Panc1 (cell line): ENCODE data around the gene CDC14B. TPM values are rescaled to one million over a fixed set of nuclear protein-coding genes. Genes with fewer than 3 reads are reported as not detected.
A peak's percentile ranks its signal among the peaks of the same experiment; 100 is the strongest.

Experiments
- ATAC-seq: fragments of 200-7000 bp; cut with Tn5 transposase; 2 replicates; pipeline ENCODE4 v1.9.1; 2020; ENCODE audit warnings: mild to moderate bottlenecking, moderate library complexity
- BruUV-seq: library from RNA; stranded (reverse); fragments of 400-500 nt; replicated peaks from 2 replicates; lab custom pipeline; 2021; lab: Mats Ljungman, UMichigan
- CTCF ChIA-PET: fragments of 300-600 bp; sonication (Branson Sonifier 250); formaldehyde crosslinking; loops from one replicate; lab custom pipeline; 2022; ENCODE audit warnings: antibody characterized with exemption; lab: Charles Lee
- POLR2A ChIA-PET: fragments of 300-600 bp; sonication (Branson Sonifier 250); formaldehyde crosslinking; loops from one replicate; lab custom pipeline; 2022; ENCODE audit warnings: antibody characterized with exemption; lab: Charles Lee
- DNase-seq: peaks from one replicate; pipeline ENCODE4 v3.0.0-alpha.2; 2010; ENCODE audit warnings: low read depth, low spot score
- H3K27ac ChIP-seq: 2 replicates; pipeline ENCODE4 v1.5.1; 2011; ENCODE audit warnings: mild to moderate bottlenecking, low read length, inconsistent platforms
- H3K27me3 ChIP-seq: fragments of 200-500 bp; sonication (Bioruptor generic); 2 replicates; pipeline ENCODE4 v1.6.0; 2014; ENCODE audit warnings: low read length, inconsistent platforms; ENCODE audit not compliant: control insufficient read depth, insufficient read depth
- H3K36me3 ChIP-seq: fragments of 200-500 bp; sonication (Bioruptor generic); 2 replicates; pipeline ENCODE4 v1.5.1; 2014; ENCODE audit warnings: inconsistent platforms, mild to moderate bottlenecking, low read length, moderate library complexity; ENCODE audit not compliant: control insufficient read depth, insufficient read depth
- H3K4me1 ChIP-seq: 2 replicates; pipeline ENCODE4 v1.5.1; 2011; ENCODE audit warnings: inconsistent platforms, mild to moderate bottlenecking, low read length, moderate library complexity; ENCODE audit not compliant: control insufficient read depth, insufficient read depth
- H3K4me3 ChIP-seq, 2 experiments: 2 replicates each; pipeline ENCODE4 v1.5.1; 2011 to 2012; ENCODE audit warnings: low read depth in 2 of 2, low read length in 2 of 2, mild to moderate bottlenecking in 2 of 2, inconsistent platforms in 1 of 2, moderate library complexity in 1 of 2
- H3K9me3 ChIP-seq: fragments of 200-500 bp; sonication (Bioruptor generic); 2 replicates; pipeline ENCODE4 v1.5.1; 2014; ENCODE audit warnings: low read depth, mild to moderate bottlenecking, inconsistent platforms, low read length, moderate library complexity; ENCODE audit not compliant: control insufficient read depth, insufficient read depth
- CTCF ChIP-seq: fragments of 450-650 bp; IDR thresholded peaks from 2 replicates; pipeline ENCODE4 v1.5.1; 2017; ENCODE audit warnings: mild to moderate bottlenecking
- POLR2AphosphoS5 ChIP-seq: IDR thresholded peaks from 2 replicates; pipeline ENCODE4 v1.6.1; 2012; ENCODE audit warnings: mild to moderate bottlenecking, low read depth, low read length, moderate library complexity
- SIN3A ChIP-seq: IDR thresholded peaks from 2 replicates; pipeline ENCODE4 v1.6.1; 2012; ENCODE audit warnings: low read depth, mild to moderate bottlenecking, low read length, moderate library complexity, borderline replicate concordance; ENCODE audit not compliant: insufficient read depth
- TCF7L2 ChIP-seq: IDR thresholded peaks from 2 replicates; pipeline ENCODE4 v1.6.1; 2011; ENCODE audit warnings: mild to moderate bottlenecking, low read depth, low read length, inconsistent platforms
- in situ Hi-C: cut with HindIII; loops from 2 replicates; pipeline ENCODE4 v1.10.0; 2016; ENCODE audit warnings: low sequenced_read_pairs, low pct_unique_long_range_greater_than_20kb
- intact Hi-C: fragments of 100-400 bp; cut with micrococcal nuclease; formaldehyde crosslinking; loops from one replicate; pipeline ENCODE4 v1.10.0; 2022; ENCODE audit not compliant: unreplicated experiment
- total RNA-seq: library from RNA; stranded (reverse); gene quantifications from one replicate; pipeline ENCODE4 v1.2.1, GENCODE V29; 2021; ENCODE audit not compliant: unreplicated experiment
- TF ChIP-seq, protein P1 (sequence below), 2 experiments: IDR thresholded peaks; 2 replicates each; pipeline ENCODE4 v1.6.1; 2011 to 2012; ENCODE audit warnings: low read depth in 2 of 2, control low read depth in 1 of 2, low read length in 1 of 2, mild to moderate bottlenecking in 1 of 2, moderate library complexity in 1 of 2; ENCODE audit not compliant: insufficient read depth in 1 of 2

CDC14B gene
- total RNA-seq, 1 experiment from 2014 or later: 11.8 TPM

GRCh38 chr9:96565671-96566497, 53.8 kb downstream of the CDC14B start:
- no peak for ATAC-seq
- intact Hi-C loops (no loop called here), in situ Hi-C loops (no loop called here)
- TF ChIP-seq TCF7L2 (no peak), CTCF (no peak), POLR2AphosphoS5 (no peak), SIN3A (no peak)
- TF ChIP-seq, protein P1, sequence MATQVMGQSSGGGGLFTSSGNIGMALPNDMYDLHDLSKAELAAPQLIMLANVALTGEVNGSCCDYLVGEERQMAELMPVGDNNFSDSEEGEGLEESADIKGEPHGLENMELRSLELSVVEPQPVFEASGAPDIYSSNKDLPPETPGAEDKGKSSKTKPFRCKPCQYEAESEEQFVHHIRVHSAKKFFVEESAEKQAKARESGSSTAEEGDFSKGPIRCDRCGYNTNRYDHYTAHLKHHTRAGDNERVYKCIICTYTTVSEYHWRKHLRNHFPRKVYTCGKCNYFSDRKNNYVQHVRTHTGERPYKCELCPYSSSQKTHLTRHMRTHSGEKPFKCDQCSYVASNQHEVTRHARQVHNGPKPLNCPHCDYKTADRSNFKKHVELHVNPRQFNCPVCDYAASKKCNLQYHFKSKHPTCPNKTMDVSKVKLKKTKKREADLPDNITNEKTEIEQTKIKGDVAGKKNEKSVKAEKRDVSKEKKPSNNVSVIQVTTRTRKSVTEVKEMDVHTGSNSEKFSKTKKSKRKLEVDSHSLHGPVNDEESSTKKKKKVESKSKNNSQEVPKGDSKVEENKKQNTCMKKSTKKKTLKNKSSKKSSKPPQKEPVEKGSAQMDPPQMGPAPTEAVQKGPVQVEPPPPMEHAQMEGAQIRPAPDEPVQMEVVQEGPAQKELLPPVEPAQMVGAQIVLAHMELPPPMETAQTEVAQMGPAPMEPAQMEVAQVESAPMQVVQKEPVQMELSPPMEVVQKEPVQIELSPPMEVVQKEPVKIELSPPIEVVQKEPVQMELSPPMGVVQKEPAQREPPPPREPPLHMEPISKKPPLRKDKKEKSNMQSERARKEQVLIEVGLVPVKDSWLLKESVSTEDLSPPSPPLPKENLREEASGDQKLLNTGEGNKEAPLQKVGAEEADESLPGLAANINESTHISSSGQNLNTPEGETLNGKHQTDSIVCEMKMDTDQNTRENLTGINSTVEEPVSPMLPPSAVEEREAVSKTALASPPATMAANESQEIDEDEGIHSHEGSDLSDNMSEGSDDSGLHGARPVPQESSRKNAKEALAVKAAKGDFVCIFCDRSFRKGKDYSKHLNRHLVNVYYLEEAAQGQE (IDR thresholded peaks at IDR 0.05; ENCODE audit: insufficient read depth in 1 of 2, low read depth in 2 of 2, low read length in 1 of 2): no peak
- Histone ChIP-seq H3K4me3 (peak overlapping the region; percentile 48 to 55), H3K27me3 (no peaks in the 10 kb centered on the region), H3K4me1 (peaks cover 9% of the 10 kb centered on the region), H3K36me3 (no peaks in the 10 kb centered on the region), H3K27ac (no peak overlapping the region), H3K9me3 (no peaks in the 10 kb centered on the region)
- no peak for DNase-seq
- ChIA-PET POLR2A (no interaction called here), CTCF (no interaction called here)
- no TSS peak for BruUV-seq

GRCh38 chr9:96564217-96564616, 55.4 kb downstream of the CDC14B start:
- ChIA-PET POLR2A (no interaction called here), CTCF (no interaction called here)
- Histone ChIP-seq H3K27ac (no peak overlapping the region), H3K36me3 (no peaks in the 10 kb centered on the region), H3K27me3 (no peaks in the 10 kb centered on the region), H3K9me3 (no peaks in the 10 kb centered on the region), H3K4me1 (peaks cover 9% of the 10 kb centered on the region), H3K4me3 (no peak overlapping the region)
- DNase-seq: no peak
- TF ChIP-seq SIN3A (no peak), CTCF (no peak)
- no TSS peak for BruUV-seq
- in situ Hi-C loops (no loop called here), intact Hi-C loops (no loop called here)
- no peak for ATAC-seq
